HG02885 (cell line): Measurements from ENCODE around the gene ZNF358.

Source experiments
- ATAC-seq: cut with Tn5 transposase; IDR thresholded peaks from one replicate; pipeline ENCODE4 v1.9.1; 2021; ENCODE audit warnings: mild to moderate bottlenecking; ENCODE audit not compliant: unreplicated experiment, poor library complexity

ZNF358 gene

GRCh38 chr19:7515645-7516151, at the start of gene ZNF358:
Gene ZNF358 (plus strand): TSS chr19:7516103. CDS start chr19:7519243, 3,140 bp downstream.
- ATAC-seq, result no peak

GRCh38 chr19:7467009-7467989, 48.6 kb upstream of the ZNF358 start:
- no peak for ATAC-seq

- ATAC-seq, result no peak
These were observed 47.1 kb upstream of the ZNF358 start for GRCh38 chr19:7468840-7469239.

- ATAC-seq, result no peak
These were observed 46.1 kb upstream of the ZNF358 start for GRCh38 chr19:7469669-7470285.

GRCh38 chr19:7470540-7471305, 45.2 kb upstream of the ZNF358 start:
- no peak for ATAC-seq

GRCh38 chr19:7471696-7472615, 43.9 kb upstream of the ZNF358 start:
- no peak for ATAC-seq

GRCh38 chr19:7475665-7476064, 40.2 kb upstream of the ZNF358 start:
- ATAC-seq, result no peak

GRCh38 chr19:7476241-7476640, 39.7 kb upstream of the ZNF358 start:
- ATAC-seq, result no peak

GRCh38 chr19:7476777-7477494, 39.0 kb upstream of the ZNF358 start:
- no peak for ATAC-seq

GRCh38 chr19:7477758-7478157, 38.1 kb upstream of the ZNF358 start:
- ATAC-seq, result no peak

GRCh38 chr19:7478173-7478842, 37.6 kb upstream of the ZNF358 start:
- ATAC-seq, result no peak

GRCh38 chr19:7478843-7479227, 37.1 kb upstream of the ZNF358 start:
- ATAC-seq, result no peak

- ATAC-seq, result no peak
These were observed 35.5 kb upstream of the ZNF358 start for GRCh38 chr19:7480222-7480969.

GRCh38 chr19:7480970-7481255, 35.0 kb upstream of the ZNF358 start:
- no peak for ATAC-seq

GRCh38 chr19:7482584-7483439, 33.1 kb upstream of the ZNF358 start:
- no peak for ATAC-seq

GRCh38 chr19:7483720-7484201, 32.1 kb upstream of the ZNF358 start:
- no peak for ATAC-seq

GRCh38 chr19:7486923-7487322, 29.0 kb upstream of the ZNF358 start:
- no peak for ATAC-seq
